Endometrial microvascular endothelial cells (primary cell): ENCODE data around the gene TBC1D2B. TPM values are rescaled to one million over a fixed set of nuclear protein-coding genes. Genes with fewer than 3 reads are reported as not detected.

Source experiments
- in situ Hi-C: cut with HindIII; loops from 2 replicates; pipeline ENCODE4 v1.10.0; 2017; ENCODE audit warnings: low sequenced_read_pairs, low pct_unique_long_range_greater_than_20kb; ENCODE audit errors: inconsistent ontology term
- total RNA-seq: library from RNA; depleted of rRNA; stranded (reverse); fragments of >200 nt; gene quantifications from one replicate; pipeline ENCODE4 v1.2.3, GENCODE V29; 2015; ENCODE audit errors: inconsistent ontology term

Gene TBC1D2B
- total RNA-seq, 1 donor from 2014 or later = 61.0 TPM

GRCh38 chr15:78059110-78059839 is 18.2 kb downstream of the TBC1D2B start:
- in situ Hi-C loops = no loop called here

DNA sequence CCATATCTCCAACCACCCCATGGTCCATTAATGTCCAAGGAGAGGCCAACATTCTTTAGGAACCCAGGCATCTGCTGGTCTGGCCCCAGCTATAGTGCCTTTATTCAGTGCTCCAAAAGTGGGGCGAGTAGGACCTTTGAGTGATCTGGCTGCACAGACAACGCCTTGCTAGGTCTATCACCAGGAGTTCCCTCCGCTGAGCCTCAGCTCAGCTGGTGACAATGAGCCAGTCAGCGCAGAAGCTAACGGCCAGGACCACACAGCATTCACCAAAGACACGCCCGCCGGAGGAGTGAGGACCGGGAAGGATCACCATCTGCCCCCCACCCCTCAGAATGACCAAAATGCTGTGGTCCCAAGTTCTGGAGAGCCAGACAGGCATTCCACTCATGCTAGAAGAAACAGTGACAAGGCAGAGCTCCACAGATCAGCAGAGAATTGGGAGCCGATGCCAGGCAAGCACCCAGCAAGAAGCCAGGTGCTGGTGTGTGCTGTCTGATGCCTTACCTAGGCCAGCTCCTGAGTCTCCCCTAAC is 19.0 kb downstream of the TBC1D2B start:
- in situ Hi-C loops = no loop called here

- in situ Hi-C loops = no loop called here
Measured at GRCh38 chr15:78057803-78058202, 19.7 kb downstream of the TBC1D2B start.

- in situ Hi-C loops = no loop called here
Measured at GRCh38 chr15:78056714-78057269, 20.7 kb downstream of the TBC1D2B start.

DNA sequence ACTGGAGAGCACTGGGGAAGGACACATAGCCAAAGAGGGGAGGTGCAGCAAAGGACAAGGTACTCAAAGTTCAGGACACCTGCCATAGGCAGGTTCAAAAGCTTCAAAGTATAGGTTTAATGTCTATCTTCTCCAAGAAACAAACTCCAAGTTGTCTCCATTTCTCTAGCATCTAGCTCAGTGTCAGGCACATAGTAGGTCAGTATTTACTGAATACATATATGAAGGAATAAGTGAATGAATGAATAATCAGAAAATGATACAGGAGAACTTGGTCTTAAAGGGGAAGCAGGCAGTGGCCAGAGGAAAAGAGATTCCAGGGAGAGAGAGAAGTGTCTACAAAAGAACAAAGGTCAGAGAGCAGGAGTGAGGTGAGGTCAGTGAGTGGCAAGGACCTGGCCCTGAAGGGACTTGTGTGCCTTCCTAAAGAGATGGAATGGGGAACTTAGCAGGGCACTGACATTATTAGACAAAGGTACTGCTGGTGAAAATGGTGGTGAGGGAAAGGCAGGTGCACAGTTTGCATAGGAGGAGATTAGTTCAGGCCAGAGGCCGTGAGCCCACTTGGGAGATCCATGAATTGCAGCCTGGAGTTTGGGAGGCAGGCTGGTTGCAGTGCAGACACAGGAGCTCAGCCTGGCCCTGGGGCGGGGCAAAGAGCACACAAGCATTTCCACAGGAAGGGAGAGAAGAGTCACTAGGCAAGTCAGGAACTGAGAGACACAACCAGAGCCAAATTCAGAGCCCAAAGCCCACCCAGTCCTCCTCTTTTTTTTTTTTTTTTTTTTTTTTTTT is 21.4 kb downstream of the TBC1D2B start:
- in situ Hi-C loops = no loop called here

GRCh38 chr15:78054966-78055365 is 22.5 kb downstream of the TBC1D2B start:
- in situ Hi-C loops = no loop called here

DNA sequence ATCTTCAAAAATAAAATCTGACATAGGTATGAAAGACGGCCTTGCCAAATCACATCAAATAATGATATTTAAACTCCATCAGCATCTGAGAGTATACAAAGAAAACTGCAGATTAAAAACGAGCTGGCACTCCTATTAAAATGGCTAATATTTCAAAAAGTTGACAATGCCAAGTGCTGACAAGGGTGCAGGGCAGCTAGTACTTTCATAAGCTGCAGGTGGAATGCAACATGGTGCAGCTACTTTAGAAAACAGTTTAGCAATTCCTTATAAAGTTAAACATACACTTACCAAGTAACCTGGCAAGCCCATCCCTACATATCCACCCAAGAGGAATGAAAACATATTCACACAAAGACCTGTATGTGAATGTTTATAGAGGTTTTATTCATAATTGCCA is 23.0 kb downstream of the TBC1D2B start:
- in situ Hi-C loops = no loop called here

GRCh38 chr15:78052545-78052944 is 25.0 kb downstream of the TBC1D2B start:
- in situ Hi-C loops = no loop called here

GRCh38 chr15:78052001-78052401 is 25.5 kb downstream of the TBC1D2B start:
- in situ Hi-C loops = no loop called here

GRCh38 chr15:78051596-78051995 is 25.9 kb downstream of the TBC1D2B start:
- in situ Hi-C loops = no loop called here

GRCh38 chr15:78050826-78051225 is 26.7 kb downstream of the TBC1D2B start:
- in situ Hi-C loops = no loop called here

DNA sequence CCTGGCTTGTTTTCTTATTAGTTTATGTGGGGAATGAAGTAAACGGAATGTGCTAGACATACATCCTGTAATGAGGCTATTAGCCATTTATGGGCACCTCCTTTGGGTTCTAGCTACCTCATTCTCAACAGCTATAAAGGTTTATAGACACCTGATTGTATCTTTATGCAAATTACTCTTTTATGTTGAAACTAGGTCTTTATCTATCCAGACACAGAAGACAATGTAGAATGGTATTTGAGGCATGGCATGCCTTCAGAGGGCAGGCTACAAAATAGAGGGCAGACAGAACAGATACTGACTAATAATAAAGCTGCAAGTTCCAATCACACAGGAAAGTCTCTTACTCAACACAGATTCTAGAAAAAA is 27.1 kb downstream of the TBC1D2B start:
- in situ Hi-C loops = no loop called here

DNA sequence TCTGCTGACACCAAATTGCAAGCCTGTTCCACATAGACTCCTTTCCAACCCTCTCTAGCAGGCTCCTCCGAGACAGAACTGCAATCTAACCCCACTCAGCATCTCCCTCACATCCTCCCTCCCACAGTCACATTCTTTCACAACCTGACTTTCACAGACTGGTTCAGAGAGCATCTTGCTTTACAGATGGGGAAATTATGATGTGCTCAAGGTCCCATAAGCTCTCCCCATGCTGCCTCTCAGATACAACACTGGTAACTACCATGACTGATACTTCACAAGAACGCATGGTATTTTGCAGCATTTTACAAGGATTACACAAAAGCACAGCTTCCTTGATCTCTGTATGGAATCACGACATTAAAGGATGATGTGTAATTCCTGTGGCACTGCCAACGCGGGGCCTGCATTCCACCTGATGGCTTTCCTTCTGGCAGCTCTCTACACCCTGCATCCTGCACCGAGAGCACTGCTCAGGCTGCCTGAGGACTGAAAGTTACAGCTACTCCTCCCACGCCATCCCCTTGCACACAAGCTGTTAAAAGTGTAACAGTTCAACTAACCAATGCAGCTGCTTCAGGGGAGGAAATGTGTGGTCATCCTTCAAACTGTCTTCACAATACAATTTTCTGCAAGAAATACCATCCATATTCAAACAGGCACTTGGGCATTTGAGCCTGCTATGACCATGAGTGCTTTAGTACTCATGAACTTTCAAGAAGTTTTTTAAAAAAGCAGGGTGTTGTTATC is 27.6 kb downstream of the TBC1D2B start:
- in situ Hi-C loops = no loop called here

DNA sequence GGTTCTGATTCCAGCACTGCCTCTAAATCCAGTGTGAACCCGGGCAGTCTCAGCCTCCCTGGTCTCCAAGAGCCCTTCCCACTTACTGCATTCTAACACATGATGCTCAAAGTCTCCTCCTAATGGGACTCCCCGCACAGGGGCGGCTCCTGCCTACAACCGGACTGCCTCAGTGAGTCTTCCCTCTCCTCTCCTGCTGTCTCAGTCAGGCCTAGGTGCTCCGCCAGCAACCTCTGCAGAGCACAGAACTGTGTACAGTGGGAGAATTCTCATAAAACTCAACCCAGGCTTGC is 28.9 kb downstream of the TBC1D2B start:
- in situ Hi-C loops = no loop called here

- in situ Hi-C loops = no loop called here
Measured at GRCh38 chr15:78047761-78048627, 29.5 kb downstream of the TBC1D2B start.

GRCh38 chr15:78046796-78047341 is 30.6 kb downstream of the TBC1D2B start:
- in situ Hi-C loops = no loop called here

- in situ Hi-C loops = no loop called here
Measured at GRCh38 chr15:78045189-78045588, 32.3 kb downstream of the TBC1D2B start.

GRCh38 chr15:78044407-78045155 is 32.9 kb downstream of the TBC1D2B start:
- in situ Hi-C loops = no loop called here
